CD8-positive, alpha-beta memory T cell (primary cell): ENCODE data around the gene PSTPIP1. TPM values are rescaled to one million over a fixed set of nuclear protein-coding genes. Genes with fewer than 3 reads are reported as not detected.

Source experiments
- CTCF ChIA-PET: fragments of 350-600 bp; sonication (Branson Sonifier 250); formaldehyde crosslinking; loops from one replicate; lab custom pipeline; 2021; ENCODE audit warnings: antibody characterized with exemption; lab: Charles Lee
- POLR2A ChIA-PET: fragments of 350-600 bp; sonication (Branson Sonifier 250); formaldehyde crosslinking; loops from one replicate; lab custom pipeline; 2021; ENCODE audit warnings: antibody characterized with exemption; lab: Charles Lee
- DNase-seq, 5 donors: peaks; one replicate each; pipeline versions ENCODE4 v3.0.0 to v3.0.0-alpha.2; 2020 to 2022; ENCODE audit warnings: mixed read lengths in 1 of 5
- H3K27ac ChIP-seq: one replicate; pipeline ENCODE4 v1.7.0; 2013; ENCODE audit warnings: low read depth, mild to moderate bottlenecking, low read length, moderate library complexity
- H3K27me3 ChIP-seq: 2 replicates; pipeline ENCODE4 v1.7.0; 2013; ENCODE audit warnings: low read length, mild to moderate bottlenecking; ENCODE audit not compliant: insufficient read depth, poor library complexity, severe bottlenecking
- H3K36me3 ChIP-seq: 2 replicates; pipeline ENCODE4 v1.7.0; 2013; ENCODE audit warnings: mild to moderate bottlenecking, low read length, moderate library complexity; ENCODE audit not compliant: insufficient read depth
- H3K4me1 ChIP-seq: 2 replicates; pipeline ENCODE4 v1.7.0; 2013; ENCODE audit warnings: mild to moderate bottlenecking, low read length, moderate library complexity; ENCODE audit not compliant: insufficient read depth
- H3K4me3 ChIP-seq: 2 replicates; pipeline ENCODE4 v1.7.0; 2013; ENCODE audit warnings: mild to moderate bottlenecking, low read length
- H3K9me3 ChIP-seq: 2 replicates; pipeline ENCODE4 v1.7.0; 2013; ENCODE audit warnings: mild to moderate bottlenecking, low read length
- H3K27ac Mint-ChIP-seq, 8 donors: one replicate each; pipeline ENCODE4 v1.8.0; 2020 to 2021; ENCODE audit warnings: mixed read lengths in 8 of 8, mild to moderate bottlenecking in 6 of 8, inconsistent platforms in 3 of 8, moderate library complexity in 3 of 8
- H3K27me3 Mint-ChIP-seq, 2 donors: one replicate each; pipeline ENCODE4 v1.8.0; 2020 to 2021; ENCODE audit warnings: mixed read lengths in 2 of 2, mild to moderate bottlenecking in 1 of 2, moderate library complexity in 1 of 2
- H3K36me3 Mint-ChIP-seq, 3 donors: one replicate each; pipeline ENCODE4 v1.8.0; 2020 to 2021; ENCODE audit warnings: mixed read lengths in 3 of 3, inconsistent platforms in 1 of 3, mild to moderate bottlenecking in 1 of 3
- H3K4me1 Mint-ChIP-seq, 3 donors: one replicate each; pipeline ENCODE4 v1.8.0; 2020 to 2021; ENCODE audit warnings: mixed read lengths in 3 of 3, inconsistent platforms in 1 of 3, mild to moderate bottlenecking in 1 of 3
- H3K4me3 Mint-ChIP-seq, 7 donors: one replicate each; pipeline ENCODE4 v1.8.0; 2020 to 2021; ENCODE audit warnings: mixed read lengths in 7 of 7, mild to moderate bottlenecking in 6 of 7, moderate library complexity in 4 of 7, inconsistent platforms in 2 of 7
- H3K9me3 Mint-ChIP-seq, 5 donors: one replicate each; pipeline ENCODE4 v1.8.0; 2020 to 2022; ENCODE audit warnings: mixed read lengths in 5 of 5, mild to moderate bottlenecking in 3 of 5, moderate library complexity in 2 of 5, inconsistent platforms in 1 of 5
- polyA plus RNA-seq: library from polyadenylated mRNA; unstranded; fragments of 300-500 nt; fragmentation: Illumina TruSeq; gene quantifications from one replicate; pipeline ENCODE4 v1.2.3, GENCODE V29; 2021
- total RNA-seq, 2 experiments: library from RNA; stranded (reverse); gene quantifications; one replicate each; pipeline ENCODE4 v1.2.3, GENCODE V29; 2021

The PSTPIP1 gene
- total and polyA plus RNA-seq, 3 experiments from 2014 or later: 83.1 to 127 (median 123) TPM

- no peak overlapping the region for H3K4me3 ChIP-seq
- Mint-ChIP-seq H3K4me1 (peaks cover 0 to 17% (median 11%) of the 10 kb centered on the region in 3 donors), H3K4me3 (no peak overlapping the region), H3K36me3 (peaks cover 0 to 87% (median 6%) of the 10 kb centered on the region in 3 donors), H3K27me3 (no peaks in the 10 kb centered on the region), H3K27ac (peak overlapping the region in 2 of 8 donors; percentile 61 to 66), H3K9me3 (no peaks in the 10 kb centered on the region)
- H3K27me3 ChIP-seq: no peaks in the 10 kb centered on the region
- H3K36me3 ChIP-seq: peaks cover 41% of the 10 kb centered on the region
- ChIA-PET CTCF (interaction anchor here (1.5 to 3.7 kb wide), 6 partner anchors 8 to 84 kb away, joined by 4 to 18 read pairs (median 6); no protein-coding TSS in a partner anchor), POLR2A (interaction anchor here (1.8 kb wide), 1 partner anchor 37 kb away, joined by 5 read pairs; the partner anchor contains the start of gene PSTPIP1)
- no peaks in the 10 kb centered on the region for H3K9me3 ChIP-seq
- H3K4me1 ChIP-seq: no peaks in the 10 kb centered on the region
- peak in 1 of 5 donors; percentile 0 for DNase-seq
- H3K27ac ChIP-seq: no peak overlapping the region
Observed at GRCh38 chr15:77030928-77031375, 36.0 kb downstream of the PSTPIP1 start.

- peaks cover 0 to 19% (median 9%) of the 10 kb centered on the region in 3 donors for H3K4me1 Mint-ChIP-seq
- H3K36me3 ChIP-seq: peaks cover 46% of the 10 kb centered on the region
- no peaks in the 10 kb centered on the region for H3K4me1 ChIP-seq
- no peaks in the 10 kb centered on the region for H3K27me3 ChIP-seq
- H3K36me3 Mint-ChIP-seq: peaks cover 0 to 88% (median 8%) of the 10 kb centered on the region in 3 donors
- POLR2A ChIA-PET: interaction anchor here (1.8 kb wide), 1 partner anchor 37 kb away, joined by 5 read pairs; the partner anchor contains the start of gene PSTPIP1
- no peaks in the 10 kb centered on the region for H3K9me3 ChIP-seq
- no peaks in the 10 kb centered on the region for H3K9me3 Mint-ChIP-seq
- peak in 4 of 5 donors; percentile 0 to 52 (median 24) for DNase-seq
- H3K27ac Mint-ChIP-seq: peak overlapping the region in 5 of 8 donors; percentile 46 to 83 (median 70)
- H3K27me3 Mint-ChIP-seq: no peaks in the 10 kb centered on the region
- H3K4me3 ChIP-seq: no peak overlapping the region
- no peak overlapping the region for H3K27ac ChIP-seq
- CTCF ChIA-PET: interaction anchor here (1.2 to 3.7 kb wide), 7 partner anchors 9 to 84 kb away, joined by 3 to 18 read pairs (median 6); no protein-coding TSS in a partner anchor
- no peak overlapping the region for H3K4me3 Mint-ChIP-seq
Observed at GRCh38 chr15:77031376-77032050, 36.6 kb downstream of the PSTPIP1 start.

GRCh38 chr15:77032052-77032646, 37.2 kb downstream of the PSTPIP1 start:
- ChIA-PET CTCF (interaction anchor here (0.6 to 3.7 kb wide), 7 partner anchors 10 to 59 kb away, joined by 3 to 18 read pairs (median 6); no protein-coding TSS in a partner anchor), POLR2A (interaction anchor here (1.8 kb wide), 1 partner anchor 38 kb away, joined by 5 read pairs; the partner anchor contains the start of gene PSTPIP1)
- no peaks in the 10 kb centered on the region for H3K4me1 ChIP-seq
- no peak overlapping the region for H3K4me3 ChIP-seq
- H3K9me3 ChIP-seq: no peaks in the 10 kb centered on the region
- Mint-ChIP-seq H3K4me1 (peaks cover 0 to 15% (median 6%) of the 10 kb centered on the region in 3 donors), H3K4me3 (no peak overlapping the region), H3K9me3 (peaks cover 0 to under 1% (median 0%) of the 10 kb centered on the region in 5 donors), H3K27ac (peak overlapping the region in 2 of 8 donors; percentile 73 to 77), H3K36me3 (peaks cover 0 to 90% (median 6%) of the 10 kb centered on the region in 3 donors), H3K27me3 (no peaks in the 10 kb centered on the region)
- peaks cover 48% of the 10 kb centered on the region for H3K36me3 ChIP-seq
- no peaks in the 10 kb centered on the region for H3K27me3 ChIP-seq
- H3K27ac ChIP-seq: no peak overlapping the region
- peak in 3 of 5 donors; percentile 0 to 44 (median 0) for DNase-seq

- Mint-ChIP-seq H3K9me3 (peaks cover 0 to 5% (median 0%) of the 10 kb centered on the region in 5 donors), H3K36me3 (peaks cover 4 to 90% (median 4%) of the 10 kb centered on the region in 3 donors), H3K4me1 (peaks cover 0 to 11% (median 5%) of the 10 kb centered on the region in 3 donors), H3K4me3 (no peak overlapping the region), H3K27me3 (no peaks in the 10 kb centered on the region), H3K27ac (peak overlapping the region in 1 of 8 donors; percentile 73)
- peaks cover 50% of the 10 kb centered on the region for H3K36me3 ChIP-seq
- no peaks in the 10 kb centered on the region for H3K4me1 ChIP-seq
- no peaks in the 10 kb centered on the region for H3K27me3 ChIP-seq
- H3K9me3 ChIP-seq: no peaks in the 10 kb centered on the region
- H3K4me3 ChIP-seq: no peak overlapping the region
- POLR2A ChIA-PET: interaction anchor here (1.8 kb wide), 1 partner anchor 38 kb away, joined by 5 read pairs; the partner anchor contains the start of gene PSTPIP1
- peak in 2 of 5 donors; percentile 0 to 42 for DNase-seq
- CTCF ChIA-PET: interaction anchor here (0.6 to 3.7 kb wide), 8 partner anchors 10 to 510 kb away, joined by 3 to 18 read pairs (median 4); no protein-coding TSS in a partner anchor
- H3K27ac ChIP-seq: no peak overlapping the region
Observed at GRCh38 chr15:77032647-77033416, 37.9 kb downstream of the PSTPIP1 start.

GRCh38 chr15:77033417-77033728, 38.4 kb downstream of the PSTPIP1 start:
- Mint-ChIP-seq H3K27ac (peak overlapping the region in 3 of 8 donors; percentile 35 to 64 (median 60)), H3K36me3 (peaks cover 4 to 86% (median 4%) of the 10 kb centered on the region in 3 donors), H3K4me3 (no peak overlapping the region), H3K27me3 (no peaks in the 10 kb centered on the region), H3K4me1 (peaks cover 0 to 11% (median 5%) of the 10 kb centered on the region in 3 donors), H3K9me3 (peaks cover 0 to 7% (median 0%) of the 10 kb centered on the region in 5 donors)
- Histone ChIP-seq H3K4me3 (no peak overlapping the region), H3K4me1 (no peaks in the 10 kb centered on the region), H3K27ac (no peak overlapping the region), H3K36me3 (peaks cover 48% of the 10 kb centered on the region), H3K9me3 (no peaks in the 10 kb centered on the region), H3K27me3 (no peaks in the 10 kb centered on the region)
- peak in 1 of 5 donors; percentile 33 for DNase-seq
- POLR2A ChIA-PET: no interaction called here
- CTCF ChIA-PET: interaction anchor here (0.7 to 1.2 kb wide), 2 partner anchors 20 to 510 kb away, joined by 3 read pairs; no protein-coding TSS in a partner anchor

- no peaks in the 10 kb centered on the region for H3K9me3 ChIP-seq
- Mint-ChIP-seq H3K4me3 (no peak overlapping the region), H3K36me3 (peaks cover 4 to 80% (median 4%) of the 10 kb centered on the region in 3 donors), H3K4me1 (peaks cover 0 to 11% (median 5%) of the 10 kb centered on the region in 3 donors), H3K27ac (peak overlapping the region in 7 of 8 donors; percentile 35 to 97 (median 85)), H3K27me3 (no peaks in the 10 kb centered on the region), H3K9me3 (peaks cover 0 to 11% (median 2%) of the 10 kb centered on the region in 5 donors)
- H3K4me3 ChIP-seq: no peak overlapping the region
- CTCF ChIA-PET: interaction anchor here (1.2 to 2.1 kb wide), 4 partner anchors 16 to 60 kb away, joined by 3 to 9 read pairs (median 8); partner anchors contain the start of gene PSTPIP1
- no peaks in the 10 kb centered on the region for H3K4me1 ChIP-seq
- no peak overlapping the region for H3K27ac ChIP-seq
- H3K27me3 ChIP-seq: no peaks in the 10 kb centered on the region
- peak in 2 of 5 donors; percentile 0 to 43 for DNase-seq
- POLR2A ChIA-PET: no interaction called here
- peaks cover 42% of the 10 kb centered on the region for H3K36me3 ChIP-seq
Observed at GRCh38 chr15:77033729-77034671, 39.1 kb downstream of the PSTPIP1 start.
